GM12801 (cell line): ENCODE measurements around the gene RHPN2.

Source experiments
- TF ChIP-seq, protein P1 (sequence below): IDR thresholded peaks from one replicate; pipeline ENCODE4 v1.5.1; 2011; ENCODE audit warnings: control low read depth; ENCODE audit not compliant: insufficient read length; ENCODE audit errors: extremely low read depth

The RHPN2 gene

DNA sequence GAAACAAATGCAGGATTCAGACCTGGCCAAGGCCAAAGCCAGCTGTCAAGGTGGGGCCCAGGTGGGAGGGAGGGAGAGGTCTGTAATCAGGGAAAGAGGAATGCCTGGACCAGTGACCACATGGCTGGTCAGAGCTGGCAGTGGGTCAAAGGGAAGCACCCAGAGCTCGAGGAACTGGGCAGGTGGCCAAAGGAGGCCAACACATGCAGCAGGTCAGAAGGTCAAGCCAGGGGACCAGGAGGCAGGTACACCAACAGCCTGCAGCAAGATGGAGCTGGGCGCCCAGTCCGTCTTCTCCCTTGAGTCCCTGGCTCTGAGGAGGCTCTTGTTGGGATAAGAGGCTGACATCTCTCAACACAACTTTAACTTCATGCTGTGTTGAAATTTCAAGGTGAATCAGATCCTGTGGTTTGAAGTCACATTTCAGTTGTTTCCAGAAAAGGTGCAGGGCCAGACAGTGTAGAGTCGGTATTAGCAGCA is 33.4 kb upstream of the RHPN2 start:
- TF ChIP-seq, protein P1, sequence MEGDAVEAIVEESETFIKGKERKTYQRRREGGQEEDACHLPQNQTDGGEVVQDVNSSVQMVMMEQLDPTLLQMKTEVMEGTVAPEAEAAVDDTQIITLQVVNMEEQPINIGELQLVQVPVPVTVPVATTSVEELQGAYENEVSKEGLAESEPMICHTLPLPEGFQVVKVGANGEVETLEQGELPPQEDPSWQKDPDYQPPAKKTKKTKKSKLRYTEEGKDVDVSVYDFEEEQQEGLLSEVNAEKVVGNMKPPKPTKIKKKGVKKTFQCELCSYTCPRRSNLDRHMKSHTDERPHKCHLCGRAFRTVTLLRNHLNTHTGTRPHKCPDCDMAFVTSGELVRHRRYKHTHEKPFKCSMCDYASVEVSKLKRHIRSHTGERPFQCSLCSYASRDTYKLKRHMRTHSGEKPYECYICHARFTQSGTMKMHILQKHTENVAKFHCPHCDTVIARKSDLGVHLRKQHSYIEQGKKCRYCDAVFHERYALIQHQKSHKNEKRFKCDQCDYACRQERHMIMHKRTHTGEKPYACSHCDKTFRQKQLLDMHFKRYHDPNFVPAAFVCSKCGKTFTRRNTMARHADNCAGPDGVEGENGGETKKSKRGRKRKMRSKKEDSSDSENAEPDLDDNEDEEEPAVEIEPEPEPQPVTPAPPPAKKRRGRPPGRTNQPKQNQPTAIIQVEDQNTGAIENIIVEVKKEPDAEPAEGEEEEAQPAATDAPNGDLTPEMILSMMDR, result no peak

DNA sequence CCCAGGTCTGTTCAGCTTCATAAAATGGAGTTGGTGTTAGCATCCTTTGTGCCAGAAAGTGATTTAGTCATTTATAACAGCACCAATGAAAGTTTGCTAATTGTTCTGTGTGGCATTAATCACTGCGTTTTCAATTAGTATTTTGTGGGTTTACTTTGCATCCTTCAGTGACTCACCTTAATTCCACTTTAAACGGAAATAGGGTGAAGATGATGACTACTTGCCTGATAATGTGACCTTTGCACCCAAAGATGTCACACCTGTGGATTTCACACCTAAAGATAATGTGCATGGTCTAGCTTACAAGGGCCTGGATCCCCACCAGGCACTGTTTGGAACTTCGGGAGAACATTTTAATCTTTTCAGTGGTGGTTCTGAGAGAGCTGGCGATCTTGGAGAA is 31.3 kb upstream of the RHPN2 start:
- TF ChIP-seq, protein P1, result no peak

DNA sequence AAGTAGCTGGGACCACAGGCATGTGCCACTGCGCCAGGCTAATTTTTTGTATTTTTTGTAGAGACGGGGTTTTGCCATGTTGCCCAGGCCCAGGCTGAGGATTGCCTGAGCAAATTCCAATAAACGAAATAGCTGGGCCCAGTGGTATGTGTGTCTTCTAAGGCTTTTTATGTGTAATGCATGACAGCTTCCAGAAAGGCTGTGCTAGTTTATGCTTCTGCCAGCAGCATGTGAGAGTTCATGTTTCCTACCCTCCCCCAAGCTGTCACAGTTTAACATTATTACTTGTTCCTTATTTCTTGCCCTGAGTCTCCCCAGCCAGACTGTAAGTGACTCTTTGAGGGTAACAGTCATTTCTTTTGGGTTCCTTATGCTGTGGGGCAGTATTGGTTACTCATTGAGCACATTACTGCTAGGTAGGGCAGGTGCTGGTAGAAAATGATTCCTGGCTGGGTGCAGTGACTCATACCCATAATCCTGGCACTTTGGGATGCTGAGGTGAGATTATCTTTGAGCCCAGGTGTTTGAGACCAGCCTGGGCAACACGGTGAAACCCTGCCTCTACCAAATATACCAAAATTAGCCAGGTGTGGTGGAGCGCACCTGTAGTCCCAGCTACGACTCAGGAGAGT is 29.9 kb upstream of the RHPN2 start:
- TF ChIP-seq, protein P1, result no peak

DNA sequence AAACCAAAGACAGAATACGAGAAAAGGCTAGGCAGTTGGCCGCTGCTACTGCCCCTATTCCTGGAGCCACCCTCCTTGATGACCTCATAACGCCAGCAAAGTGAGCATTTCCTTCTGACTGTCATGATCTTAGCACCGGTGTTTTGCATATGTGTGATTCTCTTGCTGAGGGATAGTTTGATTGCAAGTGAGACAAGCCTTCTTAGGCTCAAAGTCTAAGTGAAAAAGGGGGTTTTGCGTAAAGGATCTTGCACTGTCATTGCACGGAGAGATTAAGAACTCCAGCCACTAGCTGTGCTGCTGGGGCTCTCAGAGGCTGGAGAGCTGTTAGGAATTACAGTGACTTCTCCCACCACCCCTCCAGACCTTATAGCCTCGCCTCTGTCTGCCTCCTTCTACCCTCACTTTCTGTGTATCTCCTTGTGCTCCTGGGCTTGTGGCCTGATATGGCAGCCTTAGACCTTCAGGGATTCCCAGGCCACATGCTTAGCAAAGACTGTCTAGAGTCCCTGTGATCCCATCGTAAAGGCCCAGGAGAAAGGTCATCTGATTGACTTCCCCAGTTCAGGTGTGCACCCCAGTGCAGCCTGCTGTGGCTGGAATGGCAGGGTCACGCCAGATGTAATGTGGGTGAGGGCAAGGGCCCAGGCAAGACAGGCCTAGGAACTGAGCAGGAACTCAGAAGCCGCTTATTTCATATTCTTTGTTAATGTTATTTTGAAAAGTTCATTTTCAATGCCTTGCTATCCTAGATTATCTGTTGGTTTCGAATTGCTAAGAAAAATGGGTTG is 28.9 kb upstream of the RHPN2 start:
- TF ChIP-seq, protein P1, result no peak

DNA sequence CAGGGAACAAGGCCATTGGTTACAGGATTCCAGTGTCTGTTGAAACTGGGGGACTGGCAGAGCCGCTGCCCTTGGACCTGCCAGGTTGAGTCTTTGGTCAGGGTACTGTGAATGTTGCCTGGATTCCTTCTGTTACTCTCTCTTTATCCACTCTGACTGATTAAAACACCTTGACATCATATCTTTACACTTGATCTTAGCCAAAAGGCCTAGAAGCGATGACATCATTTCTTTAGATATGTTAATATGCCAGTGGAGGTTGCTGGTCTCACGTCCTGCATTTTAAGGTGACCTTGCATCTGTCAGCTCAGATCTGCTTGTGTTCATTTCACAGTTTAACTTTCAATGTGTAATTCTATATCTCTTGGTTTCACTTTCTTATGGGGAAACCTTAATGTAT is 25.5 kb upstream of the RHPN2 start:
- TF ChIP-seq, protein P1, result no peak

DNA sequence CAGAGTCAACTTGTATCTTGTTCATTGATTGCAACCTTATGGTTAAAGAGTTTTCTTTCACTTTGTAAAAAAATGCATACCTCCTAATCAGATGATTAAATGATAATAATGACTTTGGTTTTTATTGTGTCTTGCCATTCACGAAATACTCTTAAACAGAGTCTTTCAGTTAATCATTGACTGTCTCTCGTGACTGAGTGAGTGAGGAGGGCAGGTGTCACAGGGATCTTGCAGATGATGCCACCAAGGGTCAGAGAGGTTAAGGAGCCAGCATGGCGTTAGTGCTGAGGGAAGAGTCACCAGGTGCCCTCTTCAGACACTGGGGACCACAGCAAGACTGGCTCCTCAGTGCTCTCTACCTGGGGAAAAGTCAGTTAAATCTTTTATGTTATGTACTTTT is 24.3 kb upstream of the RHPN2 start:
- TF ChIP-seq, protein P1, result no peak

DNA sequence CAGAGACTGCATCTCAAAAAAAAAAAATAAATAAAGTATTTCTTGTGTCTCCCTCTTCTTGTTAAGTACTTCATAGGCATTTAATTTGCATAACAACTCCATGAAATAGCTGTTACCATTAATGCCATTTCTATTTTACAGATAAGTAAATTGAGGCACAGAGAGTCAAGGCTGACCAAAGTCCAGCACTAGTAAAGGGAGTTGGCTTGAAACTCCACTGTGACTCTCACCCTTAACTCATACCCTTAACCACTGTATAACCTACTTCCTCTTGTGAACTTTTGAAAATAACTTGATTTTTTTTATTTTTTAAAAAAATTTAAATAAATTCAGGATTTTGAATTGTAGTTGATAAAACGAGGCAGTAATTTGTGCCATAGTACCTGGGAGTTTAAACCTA is 22.3 kb upstream of the RHPN2 start:
- TF ChIP-seq, protein P1, result no peak
